Muscle of back (tissue), 11 donors: Measurements from ENCODE around the gene IL32. TPM values are rescaled to one million over a fixed set of nuclear protein-coding genes. Genes with fewer than 3 reads are reported as not detected.
A peak's percentile ranks its signal among the peaks of the same experiment; 100 is the strongest.

ENCODE experiments used
- DNase-seq, 3 donors: peaks; one replicate each; pipeline versions ENCODE4 v3.0.0 to v3.0.0-alpha.2; 2013
- polyA plus RNA-seq, 10 donors: library from polyadenylated mRNA; unstranded; fragments of 120-200 nt; gene quantifications; one replicate each; pipeline ENCODE4 v1.2.1, GENCODE V29; 2013; ENCODE audit not compliant: insufficient read length in 10 of 10

IL32 gene
- polyA plus RNA-seq, 10 donors, result 43.8 to 181 (median 123) TPM

- no peak for DNase-seq
Observed at GRCh38 chr16:3026003-3026378, 39.4 kb upstream of the IL32 start.

GRCh38 chr16:3026609-3027488 is 38.6 kb upstream of the IL32 start:
- no peak for DNase-seq

DNA sequence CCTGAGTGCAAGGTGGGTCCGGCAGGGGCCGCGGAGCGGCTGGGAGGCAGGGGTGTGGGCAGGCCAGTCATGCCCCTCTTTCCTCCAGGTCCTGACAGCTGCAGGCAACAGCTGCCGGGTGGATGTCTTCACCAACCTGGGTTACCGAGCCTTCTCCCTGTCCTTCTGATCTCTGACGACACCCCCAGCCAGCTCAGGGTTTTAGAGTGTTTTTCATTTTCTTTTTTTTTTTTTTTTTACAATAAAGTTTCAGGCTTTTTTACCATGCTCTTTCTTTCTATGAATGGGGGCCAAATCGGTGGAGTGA is 38.0 kb upstream of the IL32 start:
- no peak for DNase-seq

- DNase-seq, result peak; percentile 67 to 80 (median 76)
Observed at GRCh38 chr16:3027983-3028715, 37.3 kb upstream of the IL32 start.

DNA sequence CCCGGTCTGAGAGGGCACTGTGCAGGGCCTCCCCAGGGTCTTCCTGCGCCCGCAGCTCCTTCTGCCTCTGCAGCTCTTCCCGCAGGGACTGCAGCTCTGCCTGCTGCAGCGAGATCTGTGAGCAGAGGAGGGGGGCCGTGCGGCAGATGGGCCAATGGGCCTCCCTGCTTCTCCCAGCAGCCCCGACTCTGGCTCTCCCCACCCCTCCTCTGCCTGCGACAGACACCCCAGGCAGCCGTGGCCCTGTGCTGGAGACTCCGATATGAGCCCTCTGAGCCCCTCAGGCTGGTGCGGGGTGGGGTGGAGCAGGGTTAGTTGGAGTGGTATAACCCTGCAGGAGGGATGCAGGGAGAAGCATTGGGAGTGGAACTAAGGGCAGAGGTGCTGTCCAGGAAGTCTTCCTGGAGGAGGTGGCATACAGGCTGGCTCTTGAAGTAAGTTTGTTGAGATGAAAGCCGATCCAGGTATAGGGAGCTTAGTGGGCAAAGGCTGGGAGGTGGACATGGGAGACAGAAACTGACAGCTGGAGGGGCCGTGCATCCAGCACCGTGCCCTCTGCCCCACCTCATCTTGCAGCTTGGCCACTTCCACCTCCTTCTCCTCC is 36.6 kb upstream of the IL32 start:
- DNase-seq, result peak in 1 of 3 donors; percentile 37

GRCh38 chr16:3029491-3030221 is 35.8 kb upstream of the IL32 start:
- peak in 2 of 3 donors; percentile 36 to 66 for DNase-seq

DNA sequence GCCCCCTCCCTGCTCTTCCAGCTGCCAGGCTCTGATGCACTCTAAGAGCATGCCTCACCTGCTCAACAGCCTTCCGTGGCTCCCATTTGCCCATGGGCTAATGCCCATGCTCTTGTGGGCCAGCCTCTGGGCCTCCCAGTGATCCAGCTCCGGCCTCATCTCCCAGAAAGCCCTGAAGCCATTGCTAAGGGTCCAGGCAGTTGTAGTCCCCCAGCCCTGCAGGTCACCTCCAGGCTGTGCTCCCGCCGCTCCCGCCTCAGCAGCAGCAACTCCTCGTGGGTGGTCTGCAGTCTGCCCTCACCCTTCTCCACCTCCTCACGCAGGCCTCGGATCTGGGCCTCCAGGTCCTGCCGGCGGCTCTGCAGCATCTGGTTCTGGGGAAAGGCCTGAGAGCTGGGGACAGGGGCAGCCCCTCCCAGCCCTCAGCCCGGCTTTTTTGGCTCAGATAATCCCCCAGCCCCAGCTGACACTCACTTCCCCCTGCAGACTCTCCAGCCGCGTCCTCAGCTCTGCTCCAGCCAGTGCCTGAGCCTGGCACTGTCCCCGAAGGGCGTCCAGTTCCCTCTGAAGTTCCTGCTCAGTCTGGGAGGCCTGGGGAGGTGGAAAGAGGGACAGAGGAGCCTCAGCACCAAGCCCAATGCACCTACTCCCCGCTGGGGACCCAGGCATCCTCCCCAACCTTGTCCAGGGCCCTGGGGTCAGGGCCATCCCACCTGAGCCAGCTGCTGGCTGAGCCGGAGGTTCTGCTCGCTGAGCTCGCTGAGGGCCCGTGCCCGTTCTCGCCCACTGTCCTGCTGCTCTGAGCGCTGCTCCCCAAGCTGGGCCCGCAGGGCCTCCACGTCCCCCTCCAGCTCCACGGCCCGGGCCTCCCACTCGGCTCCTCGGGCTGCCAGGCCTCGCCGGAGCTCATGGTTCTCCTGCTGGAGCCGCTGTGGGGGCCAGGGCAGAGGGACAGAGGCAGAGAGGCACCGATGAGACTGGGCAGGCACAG is 34.9 kb upstream of the IL32 start:
- DNase-seq, result no peak

DNA sequence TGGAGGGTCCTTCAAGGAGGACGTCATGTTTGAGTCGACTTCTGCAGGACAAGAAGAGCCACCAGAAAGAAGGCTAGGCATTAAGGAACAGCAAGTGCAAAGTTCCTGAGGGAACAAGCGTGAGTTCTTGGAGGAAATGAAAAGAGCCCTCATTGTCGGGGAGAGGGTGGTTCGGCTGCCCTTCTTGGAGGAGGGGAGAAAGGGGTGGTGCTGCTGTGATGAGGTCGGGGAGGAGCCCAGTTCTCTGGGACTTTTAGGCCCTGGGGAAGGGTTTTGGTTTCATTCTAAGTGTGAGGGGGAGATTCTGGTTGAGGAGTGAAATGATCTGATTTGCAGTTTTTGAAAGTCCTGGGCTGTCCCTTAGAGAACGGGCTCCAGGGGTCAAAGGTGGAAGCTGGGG is 32.8 kb upstream of the IL32 start:
- no peak for DNase-seq

GRCh38 chr16:3035289-3035971 is 30.0 kb upstream of the IL32 start:
- peak in 1 of 3 donors; percentile 8 for DNase-seq

DNA sequence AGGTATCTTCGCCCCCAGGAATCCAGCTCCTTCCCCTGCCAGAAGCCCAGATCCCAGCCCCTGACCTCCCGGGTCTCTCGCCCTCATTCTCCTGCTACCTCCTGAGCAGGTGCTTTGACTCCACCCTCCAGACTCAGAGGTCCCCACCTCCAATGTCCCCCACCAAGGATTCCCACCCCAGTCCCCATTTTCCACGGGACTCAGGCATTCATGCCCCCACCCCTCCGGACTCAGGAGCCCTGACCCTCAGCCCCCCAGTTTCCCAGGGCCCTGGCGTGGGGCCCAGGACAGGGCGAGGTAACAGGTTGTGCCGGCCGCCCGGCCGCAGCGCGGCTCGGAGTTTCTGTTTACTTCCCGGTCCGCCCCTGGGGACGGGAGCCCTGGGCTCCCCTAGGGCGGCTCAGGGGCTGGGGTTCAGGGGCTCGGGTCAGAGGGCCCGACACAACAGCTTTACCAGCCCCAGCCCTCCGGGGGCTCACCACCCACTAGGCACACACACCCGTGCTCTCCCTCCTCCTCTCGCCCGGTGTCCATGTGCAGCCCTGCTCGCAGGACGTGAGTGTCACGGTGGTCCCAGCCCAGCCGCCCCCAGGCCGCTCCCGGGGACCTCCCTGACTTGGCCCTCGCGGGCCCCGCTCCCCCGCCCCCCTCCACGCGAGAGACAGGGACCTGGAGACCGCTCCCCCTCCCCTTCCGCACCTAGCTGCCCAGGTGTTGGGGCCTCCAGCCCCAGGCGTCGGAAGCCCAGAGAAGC is 29.3 kb upstream of the IL32 start:
- DNase-seq, result peak in 1 of 3 donors; percentile 15

GRCh38 chr16:3036726-3037315 is 28.6 kb upstream of the IL32 start, which contains the start of gene BICDL2:
TSS of gene BICDL2 (minus strand) at chr16:3036944. CDS start at chr16:3035496, 1,448 bp downstream.
- no peak for DNase-seq

DNA sequence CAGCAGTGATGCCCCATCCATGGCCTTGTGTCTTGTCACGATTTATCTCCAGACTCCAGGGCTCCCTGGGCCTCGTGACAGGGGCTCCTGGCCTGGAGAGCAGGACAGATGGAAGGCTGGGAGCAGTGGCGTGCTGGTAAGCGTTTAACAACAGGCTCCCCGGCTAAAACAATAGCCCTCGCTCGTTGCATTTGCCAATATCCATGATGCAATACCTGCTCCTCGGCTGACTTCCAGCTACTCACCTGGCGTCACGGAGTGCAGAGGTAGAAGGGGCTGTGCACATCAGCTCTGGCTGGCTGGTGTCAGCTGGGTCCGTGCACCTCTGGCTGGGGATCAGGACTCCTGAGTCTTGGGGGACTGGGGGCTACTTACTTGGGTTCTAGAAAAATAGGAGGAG is 27.2 kb upstream of the IL32 start:
- DNase-seq, result no peak

DNA sequence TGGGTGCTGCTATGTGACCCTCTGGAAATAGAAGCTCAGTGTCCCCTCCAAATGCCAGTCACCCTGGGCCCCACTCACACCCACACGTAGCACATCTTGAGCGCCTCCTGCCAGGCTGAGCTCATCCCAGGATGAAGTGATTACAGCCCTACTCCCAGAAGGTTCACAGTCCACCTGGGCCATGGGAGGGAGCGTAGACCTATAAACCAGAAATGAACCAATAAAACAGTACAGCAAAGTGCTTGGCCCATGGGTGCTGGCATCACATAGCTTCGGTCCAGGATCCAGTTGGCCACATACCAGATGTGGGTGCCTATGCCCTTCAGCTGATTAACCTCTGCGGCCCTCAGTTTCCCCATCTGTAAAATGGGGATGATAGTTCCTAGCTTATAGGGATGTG is 26.5 kb upstream of the IL32 start:
- no peak for DNase-seq

GRCh38 chr16:3042376-3042775 is 23.1 kb upstream of the IL32 start:
- DNase-seq, result no peak

- DNase-seq, result no peak
Observed at GRCh38 chr16:3044708-3045107, 20.7 kb upstream of the IL32 start.

GRCh38 chr16:3045758-3046640 is 19.4 kb upstream of the IL32 start, which contains the start of gene MMP25:
TSS of gene MMP25 (plus strand) at chr16:3046561. CDS start at chr16:3046918, 357 bp downstream.
- DNase-seq, result peak in 1 of 3 donors; percentile 69

DNA sequence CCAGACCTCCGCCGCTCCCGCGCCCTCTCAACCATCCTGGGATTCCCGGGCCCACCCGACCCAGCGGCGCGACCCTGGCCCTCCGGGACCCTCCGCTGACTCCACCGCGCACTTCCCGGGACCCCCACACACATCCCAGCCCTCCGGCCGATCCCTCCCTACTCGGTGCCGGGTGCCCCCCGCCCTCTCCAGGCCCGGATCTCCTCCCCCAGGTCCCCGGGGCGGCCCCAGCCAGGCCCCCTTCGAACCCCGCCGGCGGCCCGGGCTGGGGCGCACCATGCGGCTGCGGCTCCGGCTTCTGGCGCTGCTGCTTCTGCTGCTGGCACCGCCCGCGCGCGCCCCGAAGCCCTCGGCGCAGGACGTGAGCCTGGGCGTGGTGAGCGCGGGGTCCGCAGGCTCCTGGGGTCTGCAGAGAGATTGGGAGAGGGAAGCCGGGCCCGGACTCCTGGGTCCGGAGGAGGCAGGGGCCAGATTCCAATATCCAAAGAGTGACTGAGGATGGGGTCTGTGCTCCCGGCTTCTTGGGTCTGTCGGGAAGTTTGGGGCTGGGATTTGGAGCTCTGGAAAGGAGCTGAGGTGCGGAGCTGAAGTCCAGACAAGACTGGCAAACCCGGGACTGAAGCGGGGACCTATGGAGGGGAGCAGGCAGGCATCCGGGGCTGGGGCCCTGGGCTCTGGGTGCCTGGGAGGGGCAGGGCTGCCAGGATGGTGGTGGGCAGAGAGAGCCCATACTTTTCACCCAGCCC is 18.6 kb upstream of the IL32 start:
- no peak for DNase-seq
